SU-DHL-6 (cell line): ENCODE measurements around the gene CACNA1C.

Experiments
- H2AFZ ChIP-seq: fragments of 200-600 bp; sonication (generic); 2 replicates; pipeline ENCODE4 v1.6.1; 2014; ENCODE audit warnings: low read depth, mild to moderate bottlenecking, moderate library complexity, mixed read lengths, antibody characterized with exemption, low read length; ENCODE audit not compliant: severe bottlenecking
- H3F3A ChIP-seq: fragments of 200-600 bp; shearing (Covaris generic); 2 replicates; pipeline ENCODE4 v1.6.0; 2016; ENCODE audit warnings: antibody characterized with exemption, mild to moderate bottlenecking; ENCODE audit not compliant: insufficient read depth
- H3K27ac ChIP-seq: fragments of 200-600 bp; sonication (generic); 2 replicates; pipeline ENCODE4 v1.5.1; 2016; ENCODE audit warnings: low read depth, mild to moderate bottlenecking, low read length, moderate library complexity, mixed read lengths
- H3K27me3 ChIP-seq: fragments of 200-600 bp; sonication (generic), shearing (Covaris generic); 2 replicates; pipeline ENCODE4 v1.6.0; 2014; ENCODE audit warnings: mild to moderate bottlenecking, low read length
- H3K36me3 ChIP-seq: fragments of 200-600 bp; sonication (generic); 2 replicates; pipeline ENCODE4 v1.6.1; 2014; ENCODE audit warnings: mild to moderate bottlenecking, low read length, mixed read lengths
- H3K4me2 ChIP-seq: fragments of 300-600, 200-600 bp; shearing (Covaris generic), sonication (generic); 2 replicates; pipeline ENCODE4 v1.6.0; 2014; ENCODE audit warnings: low read length, low read depth, mild to moderate bottlenecking; ENCODE audit not compliant: poor library complexity, severe bottlenecking
- H3K4me3 ChIP-seq: fragments of 200-600 bp; sonication (generic); 2 replicates; pipeline ENCODE4 v1.5.1; 2014; ENCODE audit warnings: antibody characterized with exemption, low read length, mild to moderate bottlenecking, mixed read lengths; ENCODE audit not compliant: insufficient read depth, poor library complexity, severe bottlenecking
- H3K79me2 ChIP-seq: fragments of 200-600 bp; sonication (generic); 2 replicates; pipeline ENCODE4 v1.6.1; 2014; ENCODE audit warnings: mild to moderate bottlenecking, low read length, moderate library complexity; ENCODE audit not compliant: insufficient read depth
- H3K9ac ChIP-seq: fragments of 200-600 bp; sonication (generic); 2 replicates; pipeline ENCODE4 v1.7.0; 2014; ENCODE audit warnings: mild to moderate bottlenecking, low read length
- H3K9me2 ChIP-seq: fragments of 200-600 bp; sonication (generic); replicated peaks from 2 replicates; pipeline ENCODE4 v1.6.1; 2014; ENCODE audit warnings: low read length; ENCODE audit not compliant: insufficient read depth
- H3K9me3 ChIP-seq: fragments of 200-600 bp; sonication (generic); 2 replicates; pipeline ENCODE4 v1.6.1; 2014; ENCODE audit warnings: low read length, mixed read lengths; ENCODE audit not compliant: insufficient read depth
- H4K20me1 ChIP-seq: fragments of 200-600 bp; sonication (generic); 2 replicates; pipeline ENCODE4 v1.6.1; 2014; ENCODE audit warnings: low read depth, mild to moderate bottlenecking, antibody characterized with exemption, low read length, moderate library complexity, mixed read lengths
- CTCF ChIP-seq: fragments of 200-600 bp; sonication (generic); IDR thresholded peaks from one replicate; pipeline ENCODE4 v1.5.1; 2017; ENCODE audit warnings: antibody characterized with exemption, mild to moderate bottlenecking, low read length, moderate library complexity; ENCODE audit not compliant: insufficient read depth, poor library complexity, severe bottlenecking
- EZH2phosphoT487 ChIP-seq: fragments of 200-600 bp; sonication (generic), shearing (Covaris generic); conservative IDR thresholded peaks from 2 replicates; pipeline ENCODE4 v1.6.1; 2018; ENCODE audit warnings: mild to moderate bottlenecking, antibody characterized with exemption, low read length, moderate library complexity, mixed read lengths

CACNA1C gene

GRCh38 chr12:2118061-2118460 lies 65.3 kb downstream of the CACNA1C start:
- H3K79me2 ChIP-seq: no peaks in the 10 kb centered on the region

GRCh38 chr12:2118481-2119255 lies 65.9 kb downstream of the CACNA1C start:
- Histone ChIP-seq H3K9ac (no peak overlapping the region), H3K27me3 (no peaks in the 10 kb centered on the region), H3K27ac (no peak overlapping the region), H3F3A (no peaks in the 10 kb centered on the region), H2AFZ (no peak overlapping the region), H3K4me3 (no peak overlapping the region), H3K9me2 (no peaks in the 10 kb centered on the region), H3K4me2 (no peak overlapping the region), H4K20me1 (no peaks in the 10 kb centered on the region), H3K36me3 (no peaks in the 10 kb centered on the region), H3K9me3 (no peaks in the 10 kb centered on the region), H3K79me2 (no peaks in the 10 kb centered on the region)
- TF ChIP-seq EZH2phosphoT487 (no peak), CTCF (no peak)

More at GRCh38 chr12:2118061-2118460, 65.3 kb downstream of the CACNA1C start:
- no peak overlapping the region for H3K4me3 ChIP-seq
- H3F3A ChIP-seq: no peaks in the 10 kb centered on the region
- H3K36me3 ChIP-seq: no peaks in the 10 kb centered on the region
- no peaks in the 10 kb centered on the region for H3K9me2 ChIP-seq
- no peak for TF ChIP-seq CTCF
- no peak for TF ChIP-seq EZH2phosphoT487
- H3K9me3 ChIP-seq: no peaks in the 10 kb centered on the region
- no peak overlapping the region for H3K4me2 ChIP-seq
- no peak overlapping the region for H2AFZ ChIP-seq
- no peak overlapping the region for H3K27ac ChIP-seq
- H3K9ac ChIP-seq: no peak overlapping the region
- no peaks in the 10 kb centered on the region for H4K20me1 ChIP-seq
- H3K27me3 ChIP-seq: no peaks in the 10 kb centered on the region

GRCh38 chr12:2119266-2119665 lies 66.5 kb downstream of the CACNA1C start:
- Histone ChIP-seq H3K27me3 (no peaks in the 10 kb centered on the region), H3K9me2 (no peaks in the 10 kb centered on the region), H3K9me3 (no peaks in the 10 kb centered on the region), H3K4me2 (no peak overlapping the region), H3K27ac (no peak overlapping the region), H3K36me3 (no peaks in the 10 kb centered on the region), H3K79me2 (no peaks in the 10 kb centered on the region), H3F3A (no peaks in the 10 kb centered on the region), H3K4me3 (no peak overlapping the region), H2AFZ (no peak overlapping the region), H3K9ac (no peak overlapping the region), H4K20me1 (no peaks in the 10 kb centered on the region)
- no peak for TF ChIP-seq CTCF
- TF ChIP-seq EZH2phosphoT487: no peak
